Esophagus (tissue), 2 donors: ENCODE data around the gene ARHGEF16. TPM values are rescaled to one million over a fixed set of nuclear protein-coding genes. Genes with fewer than 3 reads are reported as not detected.

Experiments used
- H3K27ac ChIP-seq, 2 donors: one replicate each; pipeline ENCODE4 v1.5.1; 2013; ENCODE audit warnings: low read depth in 2 of 2, mild to moderate bottlenecking in 2 of 2, inconsistent platforms in 1 of 2, low read length in 1 of 2, moderate library complexity in 1 of 2
- H3K27me3 ChIP-seq, 2 donors: one replicate each; pipeline ENCODE4 v1.6.1; 2013; ENCODE audit warnings: low read length in 2 of 2, control low read depth in 1 of 2, mild to moderate bottlenecking in 1 of 2; ENCODE audit not compliant: insufficient read depth in 2 of 2, control insufficient read depth in 1 of 2
- H3K36me3 ChIP-seq, 2 donors: one replicate each; pipeline ENCODE4 v1.6.1; 2013; ENCODE audit warnings: low read length in 1 of 2; ENCODE audit not compliant: control insufficient read depth in 2 of 2, insufficient read depth in 2 of 2
- H3K4me1 ChIP-seq, 2 donors: one replicate each; pipeline ENCODE4 v1.6.1; 2013; ENCODE audit warnings: low read length in 1 of 2; ENCODE audit not compliant: control insufficient read depth in 2 of 2, insufficient read depth in 2 of 2
- H3K4me3 ChIP-seq, 2 donors: one replicate each; pipeline ENCODE4 v1.5.1; 2013; ENCODE audit warnings: low read length in 2 of 2, mild to moderate bottlenecking in 2 of 2, low read depth in 1 of 2, moderate library complexity in 1 of 2
- H3K9me3 ChIP-seq, 2 donors: one replicate each; pipeline ENCODE4 v1.6.1; 2013; ENCODE audit warnings: mild to moderate bottlenecking in 2 of 2, low read depth in 1 of 2, low read length in 1 of 2, moderate library complexity in 1 of 2; ENCODE audit not compliant: control insufficient read depth in 2 of 2, insufficient read depth in 1 of 2
- WGBS, 2 donors: extraction: QIAGEN DNeasy Blood & Tissue Kit; methylation state at CpG; one replicate each; pipeline ENCODE4 v1.1.7; 2013; 5-methylcytosine and 5-hydroxymethylcytosine counted together
- polyA plus RNA-seq, 2 donors: library from polyadenylated mRNA; stranded (reverse); fragments of 200-250 nt; gene quantifications; one replicate each; pipeline ENCODE4 v1.2.3, GENCODE V29; 2013
- donor health status: healthy with polysubstance abuse.
- donor health status: Bipolar disorder and iron deficiency.

ARHGEF16 gene
- polyA plus RNA-seq, 2 donors: 14.2 to 20.6 TPM

GRCh38 chr1:3453203-3453761 is 1.2 kb upstream of the ARHGEF16 start:
- peaks cover 16 to 28% of the 10 kb centered on the region in 2 donors for H3K4me1 ChIP-seq
- no peak overlapping the region for H3K4me3 ChIP-seq
- 21 to 24% methylated on average over 18 of the region's 18 CpGs for WGBS, 2 donors
- H3K9me3 ChIP-seq: no peaks in the 10 kb centered on the region
- no peaks in the 10 kb centered on the region for H3K27me3 ChIP-seq
- H3K27ac ChIP-seq: no peak overlapping the region
- no peaks in the 10 kb centered on the region for H3K36me3 ChIP-seq

- Histone ChIP-seq H3K36me3 (no peaks in the 10 kb centered on the region), H3K27ac (peak overlapping the region; percentile 58 to 59), H3K9me3 (no peaks in the 10 kb centered on the region), H3K4me1 (peaks cover 18 to 39% of the 10 kb centered on the region in 2 donors), H3K4me3 (peak overlapping the region; percentile 65 to 71), H3K27me3 (no peaks in the 10 kb centered on the region)
- WGBS, 2 donors: 10 to 12% methylated on average over 28 to 46 of the region's 46 CpGs
Measured at GRCh38 chr1:3454811-3455618, 550 bp downstream of the ARHGEF16 start.

- Histone ChIP-seq H3K4me1 (peaks cover 18 to 43% of the 10 kb centered on the region in 2 donors), H3K36me3 (no peaks in the 10 kb centered on the region), H3K4me3 (no peak overlapping the region), H3K27ac (no peak overlapping the region), H3K27me3 (no peaks in the 10 kb centered on the region), H3K9me3 (no peaks in the 10 kb centered on the region)
- WGBS, 2 donors: 83 to 84% methylated on average over 18 of the region's 18 CpGs
Measured at GRCh38 chr1:3455670-3456448, 1.4 kb downstream of the ARHGEF16 start.

GRCh38 chr1:3456449-3456963 is 2.0 kb downstream of the ARHGEF16 start:
- no peak overlapping the region for H3K27ac ChIP-seq
- peaks cover 18 to 48% of the 10 kb centered on the region in 2 donors for H3K4me1 ChIP-seq
- H3K9me3 ChIP-seq: no peaks in the 10 kb centered on the region
- 62 to 63% methylated on average over 12 of the region's 12 CpGs for WGBS, 2 donors
- H3K4me3 ChIP-seq: no peak overlapping the region
- no peaks in the 10 kb centered on the region for H3K36me3 ChIP-seq
- no peaks in the 10 kb centered on the region for H3K27me3 ChIP-seq

- peaks cover 18 to 51% of the 10 kb centered on the region in 2 donors for H3K4me1 ChIP-seq
- H3K36me3 ChIP-seq: no peaks in the 10 kb centered on the region
- 77 to 78% methylated on average over 29 of the region's 29 CpGs for WGBS, 2 donors
- H3K4me3 ChIP-seq: no peak overlapping the region
- no peaks in the 10 kb centered on the region for H3K27me3 ChIP-seq
- no peaks in the 10 kb centered on the region for H3K9me3 ChIP-seq
- H3K27ac ChIP-seq: peak overlapping the region in 1 of 2 donors; percentile 69
Measured at GRCh38 chr1:3456964-3457909, 2.8 kb downstream of the ARHGEF16 start.

DNA sequence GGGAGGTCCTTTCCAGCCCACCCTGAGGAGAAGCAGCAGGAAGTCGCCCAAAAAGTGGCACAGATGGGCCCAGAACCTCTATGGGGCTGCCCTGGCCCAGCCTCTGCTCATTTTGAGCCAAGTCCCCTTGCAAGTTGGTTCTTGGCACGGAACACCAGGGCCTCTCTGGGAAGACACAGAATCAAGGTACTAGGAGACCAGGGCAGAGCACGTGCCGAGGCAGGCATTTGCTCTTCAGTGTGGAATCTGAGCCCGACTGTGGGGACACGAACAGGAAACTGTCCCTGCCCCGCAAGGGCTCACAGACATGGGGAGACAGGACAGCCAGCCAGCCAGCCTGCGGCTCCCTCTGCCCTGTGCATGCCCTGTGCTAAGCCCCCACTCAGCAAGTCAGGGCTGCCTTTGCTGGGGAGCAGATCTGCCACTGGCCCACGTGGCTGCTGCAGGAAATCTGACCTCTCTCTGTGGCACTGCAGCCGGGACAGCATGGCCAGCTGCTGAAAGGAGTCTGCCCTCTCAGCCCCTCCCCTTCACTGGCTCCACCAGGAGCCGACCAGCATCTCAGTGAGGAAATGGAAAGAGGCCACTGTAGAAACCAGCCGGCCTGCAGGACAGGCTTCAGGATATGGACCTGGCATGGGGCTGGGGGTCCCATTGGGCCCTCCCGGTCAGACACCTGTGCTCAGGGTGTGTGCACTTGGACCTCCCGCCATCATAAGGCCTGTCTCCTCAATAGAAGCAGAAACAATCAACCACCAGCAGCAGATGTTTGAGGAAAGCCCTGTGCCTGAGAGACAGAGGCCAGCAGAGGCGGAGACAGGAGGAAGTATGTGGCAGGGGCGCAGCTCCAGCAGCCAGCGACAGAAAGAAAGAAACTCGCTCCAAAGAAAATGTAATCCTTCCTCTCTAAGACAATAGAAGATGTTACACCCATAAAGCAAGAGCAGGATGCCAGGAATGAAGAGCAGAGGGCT is 3.7 kb downstream of the ARHGEF16 start:
- Histone ChIP-seq H3K27me3 (no peaks in the 10 kb centered on the region), H3K27ac (peak overlapping the region; percentile 69 to 83), H3K4me3 (no peak overlapping the region), H3K4me1 (peaks cover 18 to 60% of the 10 kb centered on the region in 2 donors), H3K9me3 (no peaks in the 10 kb centered on the region), H3K36me3 (no peaks in the 10 kb centered on the region)
- WGBS, 2 donors: 36 to 48% methylated on average over 18 of the region's 18 CpGs

DNA sequence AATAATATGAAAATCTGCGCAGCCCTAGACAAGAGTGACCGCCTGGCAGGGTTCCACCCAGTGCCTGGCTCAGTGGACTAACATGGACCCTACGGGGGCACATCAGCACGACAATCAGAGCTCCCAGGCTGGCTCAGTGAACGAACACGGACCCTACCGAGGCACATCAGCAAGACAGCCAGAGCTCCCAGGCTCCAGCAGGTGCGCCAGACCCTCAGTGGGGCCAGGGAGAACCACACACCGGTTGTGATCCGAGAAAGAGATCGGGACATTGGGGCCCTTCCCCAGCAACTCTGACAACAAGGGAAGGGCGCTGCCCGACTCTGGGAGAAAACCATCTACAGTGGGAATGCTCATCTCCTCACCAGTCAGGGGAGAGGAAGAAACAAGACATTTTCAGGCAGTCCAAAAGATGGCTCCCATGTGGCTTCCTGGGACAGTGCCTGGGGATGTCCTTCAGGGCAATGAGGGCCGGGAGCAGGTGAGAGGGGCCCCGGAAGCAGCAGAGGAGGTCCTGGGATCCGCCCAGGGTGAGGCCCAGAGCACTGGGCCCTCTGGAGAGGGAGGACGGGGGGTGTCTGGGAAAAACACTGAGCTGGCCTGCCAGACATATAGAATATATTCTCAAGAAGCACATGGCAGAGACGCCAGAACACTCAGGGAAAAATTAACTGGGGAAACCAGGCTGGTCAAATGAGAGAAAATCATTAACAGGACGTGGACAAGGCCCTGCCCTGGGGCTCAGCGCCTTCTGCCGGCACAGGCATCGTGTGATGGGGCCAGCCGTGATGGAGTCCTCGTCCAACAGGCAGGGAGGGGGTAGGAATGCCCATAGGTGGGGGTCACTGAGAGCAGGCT is 4.8 kb downstream of the ARHGEF16 start:
- H3K27me3 ChIP-seq: no peaks in the 10 kb centered on the region
- peaks cover 14 to 60% of the 10 kb centered on the region in 2 donors for H3K4me1 ChIP-seq
- H3K9me3 ChIP-seq: no peaks in the 10 kb centered on the region
- peak overlapping the region; percentile 67 to 90 for H3K27ac ChIP-seq
- no peaks in the 10 kb centered on the region for H3K36me3 ChIP-seq
- 69 to 70% methylated on average over 24 of the region's 24 CpGs for WGBS, 2 donors
- H3K4me3 ChIP-seq: no peak overlapping the region
